ENCODE results near the gene ACAP3.

ACAP3 gene

DNA sequence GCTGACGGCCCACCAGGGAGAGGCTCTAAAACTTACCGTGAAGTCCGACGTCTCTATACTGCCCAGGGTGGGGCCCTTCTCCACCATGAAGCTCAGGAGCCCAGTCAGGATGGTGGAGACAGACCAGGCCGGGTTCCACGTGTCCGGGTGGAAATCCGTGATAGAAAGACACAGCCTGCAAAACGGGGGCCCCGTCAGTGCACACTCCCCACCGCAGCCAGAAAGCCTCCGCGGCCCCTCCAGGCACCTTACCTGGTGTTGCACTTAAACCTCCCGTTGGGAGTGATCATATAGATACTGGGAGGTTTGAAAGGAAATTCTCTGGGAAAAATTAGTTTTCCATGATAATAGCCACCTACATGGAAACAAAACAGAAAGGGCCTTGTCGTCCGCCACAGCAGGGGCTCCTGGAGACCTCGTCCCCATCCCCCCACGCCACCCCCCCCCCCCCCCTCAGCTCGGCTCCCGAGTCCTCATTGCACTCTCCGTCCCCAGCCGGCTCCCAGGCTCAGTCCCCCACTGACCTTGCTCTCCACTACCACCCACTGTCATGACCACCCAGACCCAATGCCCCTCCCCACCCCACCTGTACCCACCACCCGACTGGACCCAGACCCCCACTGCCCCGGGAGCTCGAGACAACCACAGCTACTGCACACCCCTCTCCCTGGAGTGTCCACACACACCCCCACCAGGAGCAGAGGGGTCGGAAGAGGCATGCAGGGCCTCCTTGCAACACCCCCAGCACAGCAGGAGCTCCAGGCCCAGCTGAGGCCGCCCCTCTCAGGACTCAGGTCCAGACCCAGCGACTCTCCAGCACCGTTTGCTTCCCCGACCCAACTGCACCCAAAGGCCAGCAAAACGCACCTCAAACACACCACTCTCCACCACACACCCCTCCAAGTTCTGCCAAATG is 50.5 kb downstream of the ACAP3 start:
- H3K4me3 ChIP-seq (ENCODE audit: low read depth, low read length), result no peak overlapping the region
- H3K4me1 ChIP-seq, result no peaks in the 10 kb centered on the region
- TF ChIP-seq, protein P1, sequence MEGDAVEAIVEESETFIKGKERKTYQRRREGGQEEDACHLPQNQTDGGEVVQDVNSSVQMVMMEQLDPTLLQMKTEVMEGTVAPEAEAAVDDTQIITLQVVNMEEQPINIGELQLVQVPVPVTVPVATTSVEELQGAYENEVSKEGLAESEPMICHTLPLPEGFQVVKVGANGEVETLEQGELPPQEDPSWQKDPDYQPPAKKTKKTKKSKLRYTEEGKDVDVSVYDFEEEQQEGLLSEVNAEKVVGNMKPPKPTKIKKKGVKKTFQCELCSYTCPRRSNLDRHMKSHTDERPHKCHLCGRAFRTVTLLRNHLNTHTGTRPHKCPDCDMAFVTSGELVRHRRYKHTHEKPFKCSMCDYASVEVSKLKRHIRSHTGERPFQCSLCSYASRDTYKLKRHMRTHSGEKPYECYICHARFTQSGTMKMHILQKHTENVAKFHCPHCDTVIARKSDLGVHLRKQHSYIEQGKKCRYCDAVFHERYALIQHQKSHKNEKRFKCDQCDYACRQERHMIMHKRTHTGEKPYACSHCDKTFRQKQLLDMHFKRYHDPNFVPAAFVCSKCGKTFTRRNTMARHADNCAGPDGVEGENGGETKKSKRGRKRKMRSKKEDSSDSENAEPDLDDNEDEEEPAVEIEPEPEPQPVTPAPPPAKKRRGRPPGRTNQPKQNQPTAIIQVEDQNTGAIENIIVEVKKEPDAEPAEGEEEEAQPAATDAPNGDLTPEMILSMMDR (IDR thresholded peaks at IDR 0.05; ENCODE audit: low read depth, low read length), result no peak
- no peak for DNase-seq
- H3K27me3 ChIP-seq, result no peaks in the 10 kb centered on the region
- H3K9me3 ChIP-seq, result no peaks in the 10 kb centered on the region
- H3K36me3 ChIP-seq, result peaks cover 64% of the 10 kb centered on the region

DNA sequence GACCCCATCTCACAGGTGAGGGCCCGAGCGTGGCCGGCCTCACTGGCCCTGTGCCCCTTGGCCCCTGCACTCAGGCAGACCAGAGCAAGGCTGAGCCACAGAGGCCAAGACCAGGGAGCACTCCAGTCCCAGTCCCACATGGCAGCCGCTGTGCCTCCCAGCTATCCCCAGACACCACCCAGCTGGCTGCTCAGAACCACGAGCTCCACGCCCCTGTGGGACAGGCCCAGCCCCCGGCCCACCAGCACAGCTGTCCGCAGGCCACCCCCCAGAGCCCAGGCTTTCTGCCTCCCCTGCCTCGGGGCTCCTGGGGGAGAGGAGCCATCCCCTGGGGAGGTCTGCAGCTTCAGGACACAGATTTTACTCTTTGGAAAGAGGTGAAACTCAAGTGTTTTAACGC is 52.1 kb downstream of the ACAP3 start:
- H3K4me3 ChIP-seq (ENCODE audit: low read depth, low read length), result no peak overlapping the region
- H3K36me3 ChIP-seq, result peaks cover 52% of the 10 kb centered on the region
- no peaks in the 10 kb centered on the region for H3K4me1 ChIP-seq
- no peaks in the 10 kb centered on the region for H3K27me3 ChIP-seq
- no peak for DNase-seq
- H3K9me3 ChIP-seq, result no peaks in the 10 kb centered on the region
- TF ChIP-seq, protein P1 (IDR thresholded peaks at IDR 0.05; ENCODE audit: low read depth, low read length), result no peak

DNA sequence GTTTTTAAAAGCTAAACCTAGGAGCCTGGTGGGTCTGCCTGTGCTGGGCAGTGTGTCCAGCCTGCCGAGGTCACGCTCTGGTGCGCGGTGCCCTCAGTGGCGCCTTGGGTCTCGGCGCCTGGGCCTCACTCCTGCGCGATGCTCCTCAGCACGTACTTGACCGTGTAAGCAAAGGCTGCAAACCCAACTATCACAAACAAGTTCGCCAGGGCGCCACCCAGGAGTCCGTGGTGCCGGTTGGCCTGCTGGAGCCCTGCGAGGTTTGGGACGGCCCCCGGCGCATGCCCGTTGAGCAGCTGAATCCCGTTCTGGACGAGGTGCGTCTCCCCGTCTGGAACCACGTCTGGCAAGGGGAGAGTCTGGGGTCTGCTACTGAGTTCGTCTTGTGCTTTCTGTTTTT is 52.7 kb downstream of the ACAP3 start:
- TF ChIP-seq, protein P1 (IDR thresholded peaks at IDR 0.05; ENCODE audit: low read depth, low read length), result no peak
- Histone ChIP-seq H3K9me3 (no peaks in the 10 kb centered on the region), H3K27me3 (no peaks in the 10 kb centered on the region), H3K4me1 (no peaks in the 10 kb centered on the region), H3K36me3 (peaks cover 46% of the 10 kb centered on the region), H3K4me3 (ENCODE audit: low read depth, low read length) (no peak overlapping the region)
- DNase-seq, result no peak

DNA sequence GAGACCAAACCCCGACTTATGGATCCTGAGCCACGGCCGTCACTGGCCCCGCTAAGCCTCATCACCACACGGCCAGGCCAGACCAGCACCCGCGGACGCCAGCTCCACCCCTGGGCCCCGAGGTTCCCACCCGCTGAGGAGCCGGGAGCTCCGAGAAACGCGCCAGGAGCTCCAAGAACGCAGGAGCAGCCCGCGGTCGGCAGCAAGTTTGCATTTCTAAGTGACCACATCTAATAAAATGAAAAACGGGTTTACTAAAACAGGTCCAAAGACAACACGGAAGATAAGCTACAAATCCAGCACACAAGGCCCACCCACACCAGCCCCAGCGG is 53.1 kb downstream of the ACAP3 start:
- peaks cover 42% of the 10 kb centered on the region for H3K36me3 ChIP-seq
- H3K4me3 ChIP-seq (ENCODE audit: low read depth, low read length), result no peak overlapping the region
- H3K4me1 ChIP-seq, result no peaks in the 10 kb centered on the region
- TF ChIP-seq, protein P1 (IDR thresholded peaks at IDR 0.05; ENCODE audit: low read depth, low read length), result no peak
- DNase-seq, result no peak
- H3K9me3 ChIP-seq, result no peaks in the 10 kb centered on the region
- H3K27me3 ChIP-seq, result no peaks in the 10 kb centered on the region

DNA sequence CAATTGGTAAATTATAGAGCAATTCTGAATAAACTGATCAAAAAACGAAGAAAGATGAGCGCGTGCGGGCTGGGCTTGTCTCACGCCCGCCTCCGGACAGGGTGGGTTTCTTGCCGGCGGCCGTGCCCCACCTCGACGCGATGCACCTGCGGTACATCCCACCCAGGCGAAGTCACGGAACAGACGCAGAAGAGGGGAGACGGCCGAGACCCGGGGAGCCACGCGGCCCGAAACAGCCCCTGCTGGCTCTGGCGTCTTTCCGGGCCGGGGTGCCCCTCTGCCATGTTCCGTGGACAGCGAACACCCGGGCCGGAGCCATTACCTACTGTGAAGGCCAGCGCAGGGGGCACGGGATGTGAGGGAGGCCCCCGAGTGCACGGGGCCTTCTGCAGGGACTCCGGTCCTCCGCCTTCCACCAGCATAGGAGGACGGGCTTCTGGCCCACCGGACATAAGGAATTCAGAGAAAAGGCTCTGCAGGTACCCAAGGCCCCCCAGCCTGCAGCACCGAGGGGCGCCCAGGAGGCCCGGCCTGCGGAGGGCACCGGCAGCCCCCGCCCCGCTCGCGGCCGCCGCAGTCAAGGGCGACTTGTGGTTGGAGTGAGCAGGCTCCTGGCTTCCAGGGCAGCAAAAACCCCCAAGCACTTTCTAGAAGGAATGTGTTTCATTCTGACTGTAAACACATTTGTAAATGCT is 53.6 kb downstream of the ACAP3 start:
- Histone ChIP-seq H3K4me3 (ENCODE audit: low read depth, low read length) (no peak overlapping the region), H3K27me3 (no peaks in the 10 kb centered on the region), H3K4me1 (no peaks in the 10 kb centered on the region), H3K36me3 (peaks cover 42% of the 10 kb centered on the region), H3K9me3 (no peaks in the 10 kb centered on the region)
- DNase-seq, result no peak
- TF ChIP-seq, protein P1 (IDR thresholded peaks at IDR 0.05; ENCODE audit: low read depth, low read length), result no peak

DNA sequence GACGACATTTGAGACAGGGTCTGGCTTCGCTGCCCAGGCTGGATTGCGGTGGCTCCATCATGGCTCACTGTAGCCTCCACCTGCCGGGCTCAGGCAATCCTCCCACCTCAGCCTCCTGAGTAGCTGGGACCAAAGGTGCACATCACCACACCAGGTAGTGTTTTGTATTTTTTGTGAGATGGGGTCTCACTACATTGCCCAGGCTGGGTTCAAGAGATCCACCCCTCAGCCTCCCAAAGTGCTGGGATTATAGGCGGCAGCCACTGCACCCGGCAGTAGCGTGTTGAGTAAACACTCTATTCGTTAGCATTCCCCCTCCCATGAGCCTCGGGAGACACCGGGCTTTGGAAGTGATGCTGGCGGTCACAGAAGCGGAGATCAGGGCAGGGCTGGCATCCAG is 54.4 kb downstream of the ACAP3 start:
- no peaks in the 10 kb centered on the region for H3K27me3 ChIP-seq
- no peaks in the 10 kb centered on the region for H3K9me3 ChIP-seq
- H3K36me3 ChIP-seq, result peaks cover 42% of the 10 kb centered on the region
- DNase-seq, result no peak
- H3K4me1 ChIP-seq, result no peaks in the 10 kb centered on the region
- H3K4me3 ChIP-seq (ENCODE audit: low read depth, low read length), result no peak overlapping the region
- TF ChIP-seq, protein P1 (IDR thresholded peaks at IDR 0.05; ENCODE audit: low read depth, low read length), result no peak
